GOT3 (cell line): Measurements from ENCODE around the gene NCS1.

Experiments
- DNase-seq: peaks from one replicate; lab custom pipeline; 2025; ENCODE audit warnings: mixed read lengths; lab: John Stamatoyannopoulos, UW

Gene NCS1

GRCh38 chr9:130176760-130177159 is 4.6 kb downstream of the NCS1 start:
- no peak for DNase-seq

- no peak for DNase-seq
Observed at GRCh38 chr9:130177898-130178805, 5.9 kb downstream of the NCS1 start.

GRCh38 chr9:130179331-130179907 is 7.2 kb downstream of the NCS1 start:
- no peak for DNase-seq

GRCh38 chr9:130180516-130180915 is 8.3 kb downstream of the NCS1 start:
- DNase-seq, result no peak

GRCh38 chr9:130181678-130182380 is 9.6 kb downstream of the NCS1 start:
- DNase-seq, result no peak

- no peak for DNase-seq
Observed at GRCh38 chr9:130182381-130182909, 10.2 kb downstream of the NCS1 start.

- DNase-seq, result no peak
Observed at GRCh38 chr9:130183133-130183762, 11.0 kb downstream of the NCS1 start.

- no peak for DNase-seq
Observed at GRCh38 chr9:130185017-130185416, 12.8 kb downstream of the NCS1 start.

GRCh38 chr9:130185490-130186031 is 13.4 kb downstream of the NCS1 start:
- DNase-seq, result no peak

GRCh38 chr9:130186051-130186450 is 13.8 kb downstream of the NCS1 start:
- no peak for DNase-seq

- DNase-seq, result no peak
Observed at GRCh38 chr9:130186839-130187522, 14.8 kb downstream of the NCS1 start.

- no peak for DNase-seq
Observed at GRCh38 chr9:130187523-130187846, 15.3 kb downstream of the NCS1 start.

GRCh38 chr9:130188860-130189481 is 16.8 kb downstream of the NCS1 start:
- no peak for DNase-seq

GRCh38 chr9:130189840-130190239 is 17.6 kb downstream of the NCS1 start:
- no peak for DNase-seq

GRCh38 chr9:130191068-130191748 is 19.0 kb downstream of the NCS1 start:
- no peak for DNase-seq

- no peak for DNase-seq
Observed at GRCh38 chr9:130191749-130192120, 19.5 kb downstream of the NCS1 start.

- no peak for DNase-seq
Observed at GRCh38 chr9:130192382-130192999, 20.3 kb downstream of the NCS1 start.

- DNase-seq, result no peak
Observed at GRCh38 chr9:130193103-130193502, 20.9 kb downstream of the NCS1 start.

- DNase-seq, result no peak
Observed at GRCh38 chr9:130193531-130194377, 21.6 kb downstream of the NCS1 start.
